H1 (cell line): ENCODE results near the gene MYO7B. TPM values are rescaled to one million over a fixed set of nuclear protein-coding genes. Genes with fewer than 3 reads are reported as not detected.

Experiments
- CTCF ChIA-PET: fragments of 300-600 bp; sonication (Branson Sonifier 250); formaldehyde crosslinking; loops from one replicate; lab custom pipeline; 2021; ENCODE audit not compliant: partially characterized antibody; lab: Charles Lee
- POLR2A ChIA-PET: fragments of 300-600 bp; sonication (Branson Sonifier 250); formaldehyde crosslinking; loops from one replicate; lab custom pipeline; 2021; ENCODE audit warnings: inconsistent platforms; ENCODE audit not compliant: partially characterized antibody; lab: Charles Lee
- DNase-seq, 2 experiments: peaks; one replicate each; pipeline versions ENCODE4 v3.0.0 to v3.0.0-alpha.2; 2010 to 2022; ENCODE audit warnings: low spot score in 2 of 2, low read depth in 1 of 2, mixed read lengths in 1 of 2
- FAIRE-seq: peaks from 2 replicates; lab custom pipeline; 2011; peaks lifted over from hg19 to GRCh38; lab: Jason Lieb, UNC
- H2AFZ ChIP-seq: 2 replicates; pipeline ENCODE4 v1.8.1; 2012; ENCODE audit warnings: low read length, inconsistent platforms
- H2AK5ac ChIP-seq: 2 replicates; pipeline ENCODE4 v1.6.1; 2013; ENCODE audit warnings: low read depth, low read length
- H2BK120ac ChIP-seq: replicated peaks from 2 replicates; pipeline ENCODE3; 2013; ENCODE audit warnings: low read depth, low read length, inconsistent platforms
- H2BK12ac ChIP-seq: 2 replicates; pipeline ENCODE4 v1.6.1; 2013; ENCODE audit warnings: low read depth, low read length
- H2BK15ac ChIP-seq: 2 replicates; pipeline ENCODE4 v1.6.1; 2013; ENCODE audit warnings: low read length
- H2BK20ac ChIP-seq: 2 replicates; pipeline ENCODE4 v1.6.1; 2013; ENCODE audit warnings: low read length
- H2BK5ac ChIP-seq: 2 replicates; pipeline ENCODE4 v1.6.1; 2013; ENCODE audit warnings: low read depth, low read length
- H3K14ac ChIP-seq: 2 replicates; pipeline ENCODE4 v1.6.1; 2013; ENCODE audit warnings: inconsistent platforms; ENCODE audit not compliant: insufficient read length
- H3K18ac ChIP-seq: 2 replicates; pipeline ENCODE4 v1.6.1; 2013; ENCODE audit warnings: low read length; ENCODE audit errors: extremely low read depth
- H3K23ac ChIP-seq: 2 replicates; pipeline ENCODE4 v1.6.1; 2013; ENCODE audit warnings: inconsistent platforms; ENCODE audit not compliant: insufficient read length
- H3K23me2 ChIP-seq: 2 replicates; pipeline ENCODE4 v1.6.1; 2013; ENCODE audit warnings: low read depth, low read length
- H3K27ac ChIP-seq: 2 replicates; pipeline ENCODE4 v1.6.1; 2011; ENCODE audit warnings: low read depth, low read length, inconsistent platforms
- H3K27me3 ChIP-seq, 4 experiments: replicated peaks in 1 of 4; 1 replicate in 1 of 4; 2 replicates in 3 of 4; pipeline versions ENCODE4 v1.6.1 to v1.8.1; 2011 to 2013; ENCODE audit warnings: low read length in 3 of 4, mild to moderate bottlenecking in 3 of 4, inconsistent platforms in 2 of 4, mixed read lengths in 2 of 4, moderate library complexity in 1 of 4; ENCODE audit not compliant: control insufficient read depth in 3 of 4, insufficient read depth in 3 of 4; ENCODE audit errors: extremely low read depth in 1 of 4
- H3K36me3 ChIP-seq, 4 experiments: 2 replicates each; pipeline versions ENCODE4 v1.6.1 to v1.8.1; 2011 to 2013; ENCODE audit warnings: mild to moderate bottlenecking in 4 of 4, low read length in 3 of 4, moderate library complexity in 2 of 4, control low read depth in 1 of 4, inconsistent platforms in 1 of 4; ENCODE audit not compliant: insufficient read depth in 4 of 4, control insufficient read depth in 2 of 4
- H3K4ac ChIP-seq: replicated peaks from 2 replicates; pipeline ENCODE3; 2013; ENCODE audit warnings: low read length, low read depth, mixed read lengths, inconsistent platforms; ENCODE audit not compliant: insufficient read length
- H3K4me1 ChIP-seq, 4 experiments: replicated peaks in 1 of 4; 1 replicate in 1 of 4; 2 replicates in 3 of 4; pipeline versions ENCODE4 v1.6.1 to v1.8.1; 2011 to 2013; ENCODE audit warnings: low read length in 3 of 4, inconsistent platforms in 2 of 4, mixed read lengths in 1 of 4; ENCODE audit not compliant: insufficient read depth in 4 of 4, control insufficient read depth in 3 of 4
- H3K4me2 ChIP-seq, 2 experiments: 2 replicates each; pipeline versions ENCODE4 v1.6.1 to v1.8.1; 2011 to 2013; ENCODE audit warnings: low read depth in 2 of 2, low read length in 2 of 2, control low read depth in 1 of 2, inconsistent platforms in 1 of 2, mild to moderate bottlenecking in 1 of 2; ENCODE audit not compliant: insufficient read depth in 1 of 2
- H3K4me3 ChIP-seq, 4 experiments: fragments of 200-600, 300-600 bp in 1 of 4; sonication (generic), shearing (Covaris generic), sonication (Bioruptor Twin) in 1 of 4; 2 replicates each; pipeline versions ENCODE4 v1.5.1 to v1.8.1; 2011 to 2016; ENCODE audit warnings: low read length in 4 of 4, low read depth in 3 of 4, control low read depth in 2 of 4, inconsistent platforms in 2 of 4, mild to moderate bottlenecking in 2 of 4, mixed read lengths in 1 of 4, moderate library complexity in 1 of 4; ENCODE audit not compliant: insufficient read depth in 2 of 4; ENCODE audit errors: extremely low read depth in 1 of 4
- H3K56ac ChIP-seq: replicated peaks from 2 replicates; pipeline ENCODE3; 2013; ENCODE audit warnings: low read depth, mild to moderate bottlenecking, mixed read lengths, low read length, inconsistent platforms; ENCODE audit not compliant: insufficient read length
- H3K79me1 ChIP-seq: 2 replicates; pipeline ENCODE4 v1.6.1; 2013; ENCODE audit warnings: low read depth, low read length, control low read depth
- H3K79me2 ChIP-seq, 2 experiments: 2 replicates each; pipeline versions ENCODE4 v1.6.1 to v1.8.1; 2012 to 2013; ENCODE audit warnings: low read length in 2 of 2, mild to moderate bottlenecking in 2 of 2, inconsistent platforms in 1 of 2; ENCODE audit not compliant: insufficient read depth in 2 of 2, control insufficient read depth in 1 of 2
- H3K9ac ChIP-seq, 4 experiments: replicated peaks in 1 of 4; 1 replicate in 1 of 4; 2 replicates in 3 of 4; pipeline versions ENCODE4 v1.6.1 to v1.8.1; 2011 to 2013; ENCODE audit warnings: low read depth in 3 of 4, low read length in 3 of 4, control low read depth in 2 of 4, mild to moderate bottlenecking in 2 of 4, moderate library complexity in 2 of 4, inconsistent platforms in 1 of 4; ENCODE audit errors: extremely low read depth in 1 of 4
- H3K9me3 ChIP-seq, 2 experiments: 2 replicates each; pipeline versions ENCODE4 v1.6.1 to v1.8.1; 2012 to 2013; ENCODE audit warnings: mild to moderate bottlenecking in 2 of 2, moderate library complexity in 2 of 2, control low read depth in 1 of 2, inconsistent platforms in 1 of 2, low read depth in 1 of 2, low read length in 1 of 2, mixed read lengths in 1 of 2; ENCODE audit not compliant: insufficient read depth in 2 of 2
- H4K20me1 ChIP-seq, 2 experiments: replicated peaks in 1 of 2; 2 replicates each; pipeline versions ENCODE3 to v1.8.1; 2011 to 2013; ENCODE audit warnings: inconsistent platforms in 2 of 2, low read length in 2 of 2, mild to moderate bottlenecking in 1 of 2; ENCODE audit not compliant: insufficient read depth in 2 of 2, control insufficient read depth in 1 of 2
- H4K5ac ChIP-seq: 2 replicates; pipeline ENCODE4 v1.6.1; 2013; ENCODE audit warnings: low read length, low read depth, mixed read lengths, inconsistent platforms; ENCODE audit not compliant: insufficient read length
- H4K8ac ChIP-seq: 2 replicates; pipeline ENCODE4 v1.8.0; 2013; ENCODE audit warnings: mild to moderate bottlenecking, moderate library complexity, low read length, inconsistent platforms; ENCODE audit not compliant: insufficient read depth; ENCODE audit errors: extremely low read depth
- H4K91ac ChIP-seq: replicated peaks from 2 replicates; pipeline ENCODE3; 2013; ENCODE audit warnings: low read length, mixed read lengths, inconsistent platforms; ENCODE audit not compliant: insufficient read length
- CEBPB ChIP-seq: IDR thresholded peaks from 2 replicates; pipeline ENCODE4 v1.6.1; 2012; ENCODE audit warnings: low read depth, low read length
- NRF1 ChIP-seq: IDR thresholded peaks from 2 replicates; pipeline ENCODE4 v1.6.1; 2011; ENCODE audit warnings: mild to moderate bottlenecking, low read depth, low read length, improper control_type of control experiment
- WGBS, 2 experiments: shearing (Covaris generic) in 1 of 2; methylation state at CpG; one replicate each; pipeline versions ENCODE4 v1.1.6 to v1.1.7; 2013 to 2015; ENCODE audit warnings: low lambda C conversion rate in 2 of 2, mixed read lengths in 2 of 2, inconsistent platforms in 1 of 2, low coverage in 1 of 2, missing lambda C conversion rate in 1 of 2; ENCODE audit not compliant: insufficient replicate concordance in 2 of 2, insufficient coverage in 1 of 2, insufficient read length in 1 of 2; ENCODE audit errors: extremely low coverage in 1 of 2, missing lambda C conversion rate in 1 of 2; 5-methylcytosine and 5-hydroxymethylcytosine counted together
- polyA plus RNA-seq, 7 experiments: library from polyadenylated mRNA; depleted of rRNA in 3 of 7; stranded (reverse) in 5 of 7; unstranded in 2 of 7; fragments of >200 nt in 5 of 7; fragments of 200-250 nt in 2 of 7; gene quantifications; 1 replicate in 5 of 7; 2 replicates in 1 of 7; 4 replicates in 1 of 7; pipeline versions ENCODE4 v1.2.1 to v1.2.3, GENCODE V29; 2011 to 2013; ENCODE audit warnings: missing spikeins in 2 of 7, mixed read lengths in 2 of 7
- total RNA-seq: library from RNA; stranded (reverse); fragmentation: NEBNext Ultra II Directional; extraction: Animal tissue kit (Norgen Biotek cat#: 25700); gene quantifications from 2 replicates; pipeline ENCODE4 v1.2.1, GENCODE V29; 2021

Gene MYO7B
- total and polyA plus RNA-seq, 2 of the 8 experiments (the other 6 are each of a cell fraction or from before 2014, with no cell fraction given) = not detected

DNA sequence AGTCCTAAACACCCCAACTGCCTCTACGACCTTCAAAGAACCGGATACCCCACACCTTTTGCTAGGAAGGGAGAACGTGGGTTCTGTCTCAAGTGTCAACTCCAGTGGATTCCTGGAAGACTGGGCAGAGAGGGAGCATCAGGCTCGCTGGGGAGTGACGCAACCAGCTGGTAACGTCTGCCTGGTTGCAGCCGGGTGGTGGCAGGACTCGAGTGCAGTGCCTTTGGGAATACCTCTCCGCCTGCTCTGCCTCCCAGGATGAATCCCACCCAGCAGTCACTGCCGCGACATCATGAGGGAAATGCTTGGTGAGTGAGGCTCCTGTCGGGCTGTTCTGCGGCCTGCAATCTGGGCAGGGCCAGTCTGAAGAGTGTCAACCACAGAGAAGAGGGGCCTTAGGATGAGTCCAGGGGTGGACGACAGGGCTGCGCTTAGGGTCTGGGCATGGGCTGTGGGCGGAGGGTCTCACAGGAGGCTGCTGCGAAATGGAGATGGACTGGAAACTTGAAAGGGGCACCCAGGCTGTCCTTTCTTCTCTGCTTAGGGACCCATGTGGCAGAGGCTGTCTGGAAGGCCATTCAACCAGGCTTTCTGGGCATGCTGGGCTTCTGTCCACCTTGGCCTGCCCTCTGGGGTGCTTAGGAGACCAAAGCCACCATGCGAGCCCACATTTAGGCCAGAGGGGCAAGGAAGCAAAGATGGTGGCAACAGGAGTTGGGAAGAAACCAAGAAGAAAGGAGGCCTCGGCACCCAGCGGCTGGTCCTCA is 123.3 kb downstream of the MYO7B start:
- CTCF ChIA-PET = no interaction called here
- no peak overlapping the region for H2BK20ac ChIP-seq

More for the DNA sequence above, 123.3 kb downstream of the MYO7B start:
- no peaks in the 10 kb centered on the region; the same call in 1 of the 2 replicates for H3K23me2 ChIP-seq
- no peaks in the 10 kb centered on the region for H3K36me3 ChIP-seq
- H3K9me3 ChIP-seq = no peaks in the 10 kb centered on the region
- no peak overlapping the region for H4K91ac ChIP-seq
- H2BK15ac ChIP-seq = no peak overlapping the region
- no peaks in the 10 kb centered on the region for H3K79me2 ChIP-seq
- H2AK5ac ChIP-seq = no peak overlapping the region
- POLR2A ChIA-PET = no interaction called here
- DNase-seq (no peak), FAIRE-seq (no peak)
- H3K14ac ChIP-seq = no peak overlapping the region
- no peak overlapping the region for H2BK120ac ChIP-seq
- H3K56ac ChIP-seq = no peak overlapping the region
- H3K4me3 ChIP-seq = no peak overlapping the region
- peaks cover 0 to 1% of the 10 kb centered on the region in 2 experiments for H4K20me1 ChIP-seq
- no peak overlapping the region for H2BK5ac ChIP-seq
- H3K9ac ChIP-seq = no peak overlapping the region
- no peaks in the 10 kb centered on the region; a peak in 3 of 7 replicates for H3K4me1 ChIP-seq
- H3K79me1 ChIP-seq = no peaks in the 10 kb centered on the region
- no peak overlapping the region for H2BK12ac ChIP-seq
- TF ChIP-seq CEBPB (peak; percentile 36; the same call in 1 of the 2 replicates), NRF1 (no peak)
- peaks cover 1 to 11% (median 7%) of the 10 kb centered on the region in 4 experiments; a peak in 6 of 7 replicates for H3K27me3 ChIP-seq
- H3K4me2 ChIP-seq = no peak overlapping the region
- H3K18ac ChIP-seq = no peak overlapping the region; the same call in 1 of the 2 replicates
- H3K4ac ChIP-seq = no peak overlapping the region
- no peak overlapping the region for H2AFZ ChIP-seq
- H4K8ac ChIP-seq = no peak overlapping the region
- 91% methylated on average over 17 of the region's 20 CpGs; no CpG with 5 or more reads in 1 of the 2 experiments for WGBS, 2 experiments
- no peak overlapping the region for H3K23ac ChIP-seq
- no peak overlapping the region for H4K5ac ChIP-seq
- no peak overlapping the region for H3K27ac ChIP-seq
